HepG2 (cell line): ENCODE data around the gene LPXN. TPM values are rescaled to one million over a fixed set of nuclear protein-coding genes. Genes with fewer than 3 reads are reported as not detected.

Experiments used
- ATAC-seq: fragments of 200-7000 bp; cut with Tn5 transposase; 3 replicates; pipeline ENCODE4 v1.9.1; 2020; ENCODE audit warnings: mild to moderate bottlenecking, moderate library complexity
- BruUV-seq: library from RNA; stranded (reverse); fragments of 400-500 nt; replicated peaks from 2 replicates; lab custom pipeline; 2021; lab: Mats Ljungman, UMichigan
- CTCF ChIA-PET: fragments of 300-600 bp; formaldehyde crosslinking; extraction: SDS; loops from one replicate; lab custom pipeline; 2021; ENCODE audit warnings: low total read pairs, inconsistent platforms, low intra/inter-chr PET ratio; lab: Yijun Ruan, JAX
- POLR2A ChIA-PET: fragments of 350-600 bp; sonication (Branson Sonifier 250); formaldehyde crosslinking; loops from one replicate; lab custom pipeline; 2020; ENCODE audit warnings: antibody characterized with exemption, inconsistent platforms; lab: Yijun Ruan, JAX
- DNase-seq: peaks from one replicate; pipeline ENCODE4 v3.0.0-alpha.2; 2015; ENCODE audit warnings: low spot score
- FAIRE-seq: peaks from 3 replicates; lab custom pipeline; 2011; peaks lifted over from hg19 to GRCh38; lab: Jason Lieb, UNC
- H2AFZ ChIP-seq: one replicate; pipeline ENCODE4 v1.6.1; 2011; ENCODE audit warnings: low read length, inconsistent platforms
- H3K27ac ChIP-seq: fragments of 300-600 bp; 3 replicates; pipeline ENCODE4 v1.8.0; 2011; ENCODE audit warnings: mixed run types, mild to moderate bottlenecking, mixed read lengths, low read length, inconsistent platforms; ENCODE audit not compliant: insufficient read depth; ENCODE audit errors: extremely low read length
- H3K27me3 ChIP-seq, 2 experiments: fragments of 200-600 bp in 1 of 2; 2 replicates in 1 of 2; 3 replicates in 1 of 2; pipeline versions ENCODE4 v1.6.0 to v1.8.0; 2011; ENCODE audit warnings: low read length in 2 of 2, mild to moderate bottlenecking in 2 of 2, moderate library complexity in 2 of 2, inconsistent platforms in 1 of 2; ENCODE audit not compliant: insufficient read depth in 2 of 2, control insufficient read depth in 1 of 2
- H3K36me3 ChIP-seq, 2 experiments: fragments of 200-600 bp in 1 of 2; replicated peaks in 1 of 2; 2 replicates in 1 of 2; 3 replicates in 1 of 2; pipeline versions ENCODE4 v1.5.1 to v1.8.0; 2011; ENCODE audit warnings: low read length in 2 of 2, inconsistent platforms in 1 of 2; ENCODE audit not compliant: insufficient read depth in 2 of 2, control insufficient read depth in 1 of 2
- H3K4me1 ChIP-seq: 2 replicates; pipeline ENCODE4 v1.5.1; 2012; ENCODE audit warnings: low read length, inconsistent platforms; ENCODE audit not compliant: insufficient read depth
- H3K4me2 ChIP-seq: 2 replicates; pipeline ENCODE4 v1.6.0; 2011; ENCODE audit warnings: low read depth, low read length, inconsistent platforms
- H3K4me3 ChIP-seq, 3 experiments: fragments of 200-600 bp in 1 of 3; sonication (generic), shearing (Covaris generic) in 1 of 3; replicated peaks in 1 of 3; 2 replicates each; pipeline ENCODE4 v1.5.1; 2011 to 2016; ENCODE audit warnings: low read length in 3 of 3, inconsistent platforms in 2 of 3, low read depth in 2 of 3, mild to moderate bottlenecking in 2 of 3, control low read depth in 1 of 3, mixed read lengths in 1 of 3; ENCODE audit not compliant: insufficient read depth in 1 of 3
- H3K79me2 ChIP-seq: one replicate; pipeline ENCODE4 v1.6.1; 2011; ENCODE audit warnings: low read length, inconsistent platforms; ENCODE audit not compliant: insufficient read depth
- H3K9ac ChIP-seq: 2 replicates; pipeline ENCODE4 v1.6.0; 2011; ENCODE audit warnings: mild to moderate bottlenecking, low read depth, low read length, inconsistent platforms; ENCODE audit not compliant: insufficient read depth
- H3K9me3 ChIP-seq: 2 replicates; pipeline ENCODE4 v1.5.1; 2012; ENCODE audit warnings: mild to moderate bottlenecking, low read length
- H4K20me1 ChIP-seq: 2 replicates; pipeline ENCODE4 v1.6.0; 2011; ENCODE audit warnings: inconsistent platforms, mild to moderate bottlenecking, low read length, moderate library complexity; ENCODE audit not compliant: insufficient read depth
- MAZ ChIP-seq, 2 experiments: sonication (generic) in 1 of 2; formaldehyde crosslinking in 1 of 2; IDR thresholded peaks; 2 replicates each; pipeline versions ENCODE4 v1.5.0 to v1.6.1; 2012 to 2020; ENCODE audit warnings: low read depth in 2 of 2, mild to moderate bottlenecking in 2 of 2, borderline replicate concordance in 1 of 2, improper control_type of control experiment in 1 of 2, low read length in 1 of 2, missing genetic modification reagents in 1 of 2, moderate library complexity in 1 of 2
- NFIC ChIP-seq: IDR thresholded peaks from 2 replicates; pipeline ENCODE4 v1.6.1; 2012; ENCODE audit warnings: mild to moderate bottlenecking, low read length, inconsistent platforms
- PREB ChIP-seq: sonication (generic); formaldehyde crosslinking; IDR thresholded peaks from 2 replicates; pipeline ENCODE4 v1.4.0; 2020; ENCODE audit warnings: missing genetic modification reagents
- SAFB2 ChIP-seq: sonication (generic); formaldehyde crosslinking; IDR thresholded peaks from 2 replicates; pipeline ENCODE4 v1.5.1; 2020; ENCODE audit warnings: missing genetic modification reagents, low read depth, mild to moderate bottlenecking, borderline replicate concordance
- SNAI1 ChIP-seq: sonication (generic); formaldehyde crosslinking; IDR thresholded peaks from 2 replicates; pipeline ENCODE4 v1.5.0; 2020; ENCODE audit warnings: mild to moderate bottlenecking, missing genetic modification reagents, borderline replicate concordance
- THAP11 ChIP-seq: IDR thresholded peaks from 2 replicates; pipeline ENCODE4 v1.6.1; 2016; ENCODE audit warnings: missing biosample characterization, missing genetic modification reagents
- ZBTB7A ChIP-seq: sonication (generic); formaldehyde crosslinking; IDR thresholded peaks from 2 replicates; pipeline ENCODE4 v1.8.0; 2022; ENCODE audit warnings: mild to moderate bottlenecking, missing genetic modification reagents
- ZNF205 ChIP-seq: IDR thresholded peaks from 2 replicates; pipeline ENCODE4 v1.6.1; 2018; ENCODE audit warnings: missing biosample characterization, missing genetic modification reagents
- ZNF546 ChIP-seq: sonication (generic); formaldehyde crosslinking; conservative IDR thresholded peaks from 2 replicates; pipeline ENCODE4 v1.8.1; 2023; ENCODE audit warnings: mild to moderate bottlenecking, missing genetic modification reagents
- ZNF672 ChIP-seq: sonication (generic); formaldehyde crosslinking; IDR thresholded peaks from 2 replicates; pipeline ENCODE4 v1.8.1; 2022; ENCODE audit warnings: missing genetic modification reagents
- ZNF781 ChIP-seq: sonication (generic); formaldehyde crosslinking; IDR thresholded peaks from 2 replicates; pipeline ENCODE4 v1.5.1; 2020; ENCODE audit warnings: borderline replicate concordance, mild to moderate bottlenecking, missing genetic modification reagents; ENCODE audit errors: not compliant biosample characterization
- WGBS: methylation state at CpG from one replicate; pipeline ENCODE4 v1.1.6; 2017; ENCODE audit warnings: low lambda C conversion rate; 5-methylcytosine and 5-hydroxymethylcytosine counted together
- in situ Hi-C: cut with HindIII; loops from 2 replicates; pipeline ENCODE4 v1.10.0; 2017; ENCODE audit warnings: low pct_unique_long_range_greater_than_20kb; ENCODE audit not compliant: extremely low pct_ligation_motif_present
- intact Hi-C: fragments of 100-400 bp; cut with micrococcal nuclease; formaldehyde crosslinking; loops from one replicate; pipeline ENCODE4 v1.10.0; 2022; ENCODE audit not compliant: unreplicated experiment
- polyA plus RNA-seq, 8 experiments: library from polyadenylated mRNA; depleted of rRNA in 3 of 8; stranded (reverse) in 7 of 8; unstranded in 1 of 8; fragments of >200 nt; fragmentation: Illumina TruSeq in 4 of 8; extraction: Trizol in 4 of 8; gene quantifications; 2 replicates each; pipeline versions ENCODE4 v1.2.1 to v1.2.3, GENCODE V29; 2011 to 2016; ENCODE audit warnings: low read depth in 4 of 8, missing spikeins in 1 of 8, mixed read lengths in 1 of 8; ENCODE audit not compliant: insufficient read depth in 1 of 8
- total RNA-seq, 5 experiments: library from RNA; depleted of rRNA; stranded (reverse); fragments of >200 nt; fragmentation: Illumina TruSeq; extraction: Trizol; gene quantifications; 2 replicates each; pipeline ENCODE4 v1.2.3, GENCODE V29; 2016; ENCODE audit warnings: low read depth in 1 of 5
- TF ChIP-seq, protein P1 (sequence below): sonication (generic); formaldehyde crosslinking; IDR thresholded peaks from 2 replicates; pipeline ENCODE4 v1.5.1; 2020; ENCODE audit warnings: mild to moderate bottlenecking, missing genetic modification reagents, borderline replicate concordance

The LPXN gene
- total and polyA plus RNA-seq, 2 of the 13 experiments (the other 11 are each of a cell fraction or from before 2014, with no cell fraction given) = 1.7 to 3.5 TPM

DNA sequence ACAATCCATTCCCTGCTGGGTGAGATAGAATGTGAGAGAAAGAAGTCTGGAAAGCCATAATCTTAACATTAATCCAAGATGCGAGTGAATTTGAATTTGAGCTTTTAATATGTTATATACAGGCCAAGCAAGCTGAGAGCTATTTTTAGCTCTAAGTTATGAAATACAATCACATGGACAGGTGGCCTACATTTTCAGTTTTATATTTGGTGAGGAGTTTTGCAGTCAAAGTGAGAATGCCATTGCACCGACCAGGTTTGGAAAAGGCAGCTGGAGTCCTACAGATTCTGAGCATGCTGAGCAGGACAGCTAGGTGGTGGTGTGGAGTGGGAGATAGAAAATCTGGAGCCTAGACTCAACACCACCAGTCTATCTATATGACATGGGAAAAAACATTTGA lies 79.8 kb downstream of the LPXN start:
- no peaks in the 10 kb centered on the region for H4K20me1 ChIP-seq
- intact Hi-C loops = no loop called here
- TF ChIP-seq NFIC (no peak), SAFB2 (CRISPR knock-in tag) (no peak), ZNF205 (CRISPR knock-in tag) (no peak), SNAI1 (CRISPR knock-in tag) (no peak)
- no peak overlapping the region for H3K4me2 ChIP-seq
- no peaks in the 10 kb centered on the region for H3K9me3 ChIP-seq
- no peak overlapping the region for H3K9ac ChIP-seq
- H3K27me3 ChIP-seq = peaks cover 0 to 7% of the 10 kb centered on the region in 2 experiments; a peak in 2 of 5 replicates
- no peak for FAIRE-seq
- no peak for DNase-seq
- no TSS peak for BruUV-seq
- CTCF ChIA-PET = no interaction called here
- in situ Hi-C loops = loop anchor here (25.0 kb wide), 1 partner anchor 334 kb away; no protein-coding TSS in a partner anchor
- POLR2A ChIA-PET = no interaction called here
- H3K36me3 ChIP-seq = no peaks in the 10 kb centered on the region
- H3K4me3 ChIP-seq = no peak overlapping the region
- 2% methylated on average over 2 of the region's 2 CpGs for WGBS
- no peak for ATAC-seq
- H3K79me2 ChIP-seq = no peaks in the 10 kb centered on the region
- no peaks in the 10 kb centered on the region for H3K4me1 ChIP-seq
- no peak overlapping the region for H2AFZ ChIP-seq
- no peak overlapping the region for H3K27ac ChIP-seq

GRCh38 chr11:58494101-58494500 lies 81.6 kb downstream of the LPXN start:
- Histone ChIP-seq H3K4me3 (no peak overlapping the region), H3K9me3 (no peaks in the 10 kb centered on the region), H3K27me3 (no peaks in the 10 kb centered on the region), H3K79me2 (no peaks in the 10 kb centered on the region), H3K4me2 (no peak overlapping the region), H3K4me1 (no peaks in the 10 kb centered on the region), H2AFZ (no peak overlapping the region), H4K20me1 (no peaks in the 10 kb centered on the region), H3K27ac (no peak overlapping the region), H3K36me3 (no peaks in the 10 kb centered on the region), H3K9ac (no peak overlapping the region)
- intact Hi-C loops (no loop called here), in situ Hi-C loops (loop anchor here (25.0 kb wide), 1 partner anchor 332 kb away; no protein-coding TSS in a partner anchor)
- ATAC-seq = no peak
- DNase-seq = no peak
- FAIRE-seq = no peak
- no TSS peak for BruUV-seq
- ChIA-PET POLR2A (no interaction called here), CTCF (no interaction called here)
- TF ChIP-seq, protein P1, sequence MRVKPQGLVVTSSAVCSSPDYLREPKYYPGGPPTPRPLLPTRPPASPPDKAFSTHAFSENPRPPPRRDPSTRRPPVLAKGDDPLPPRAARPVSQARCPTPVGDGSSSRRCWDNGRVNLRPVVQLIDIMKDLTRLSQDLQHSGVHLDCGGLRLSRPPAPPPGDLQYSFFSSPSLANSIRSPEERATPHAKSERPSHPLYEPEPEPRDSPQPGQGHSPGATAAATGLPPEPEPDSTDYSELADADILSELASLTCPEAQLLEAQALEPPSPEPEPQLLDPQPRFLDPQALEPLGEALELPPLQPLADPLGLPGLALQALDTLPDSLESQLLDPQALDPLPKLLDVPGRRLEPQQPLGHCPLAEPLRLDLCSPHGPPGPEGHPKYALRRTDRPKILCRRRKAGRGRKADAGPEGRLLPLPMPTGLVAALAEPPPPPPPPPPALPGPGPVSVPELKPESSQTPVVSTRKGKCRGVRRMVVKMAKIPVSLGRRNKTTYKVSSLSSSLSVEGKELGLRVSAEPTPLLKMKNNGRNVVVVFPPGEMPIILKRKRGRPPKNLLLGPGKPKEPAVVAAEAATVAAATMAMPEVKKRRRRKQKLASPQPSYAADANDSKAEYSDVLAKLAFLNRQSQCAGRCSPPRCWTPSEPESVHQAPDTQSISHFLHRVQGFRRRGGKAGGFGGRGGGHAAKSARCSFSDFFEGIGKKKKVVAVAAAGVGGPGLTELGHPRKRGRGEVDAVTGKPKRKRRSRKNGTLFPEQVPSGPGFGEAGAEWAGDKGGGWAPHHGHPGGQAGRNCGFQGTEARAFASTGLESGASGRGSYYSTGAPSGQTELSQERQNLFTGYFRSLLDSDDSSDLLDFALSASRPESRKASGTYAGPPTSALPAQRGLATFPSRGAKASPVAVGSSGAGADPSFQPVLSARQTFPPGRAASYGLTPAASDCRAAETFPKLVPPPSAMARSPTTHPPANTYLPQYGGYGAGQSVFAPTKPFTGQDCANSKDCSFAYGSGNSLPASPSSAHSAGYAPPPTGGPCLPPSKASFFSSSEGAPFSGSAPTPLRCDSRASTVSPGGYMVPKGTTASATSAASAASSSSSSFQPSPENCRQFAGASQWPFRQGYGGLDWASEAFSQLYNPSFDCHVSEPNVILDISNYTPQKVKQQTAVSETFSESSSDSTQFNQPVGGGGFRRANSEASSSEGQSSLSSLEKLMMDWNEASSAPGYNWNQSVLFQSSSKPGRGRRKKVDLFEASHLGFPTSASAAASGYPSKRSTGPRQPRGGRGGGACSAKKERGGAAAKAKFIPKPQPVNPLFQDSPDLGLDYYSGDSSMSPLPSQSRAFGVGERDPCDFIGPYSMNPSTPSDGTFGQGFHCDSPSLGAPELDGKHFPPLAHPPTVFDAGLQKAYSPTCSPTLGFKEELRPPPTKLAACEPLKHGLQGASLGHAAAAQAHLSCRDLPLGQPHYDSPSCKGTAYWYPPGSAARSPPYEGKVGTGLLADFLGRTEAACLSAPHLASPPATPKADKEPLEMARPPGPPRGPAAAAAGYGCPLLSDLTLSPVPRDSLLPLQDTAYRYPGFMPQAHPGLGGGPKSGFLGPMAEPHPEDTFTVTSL (CRISPR knock-in tag) = no peak
- TF ChIP-seq ZNF672 (no peak), PREB (CRISPR knock-in tag) (no peak), ZBTB7A (no peak), MAZ (IDR thresholded peaks at IDR 0.05; ENCODE audit: borderline replicate concordance, low read depth, low read length) (no peak), MAZ (CRISPR knock-in tag; IDR thresholded peaks at IDR 0.05; ENCODE audit: low read depth) (no peak), ZNF546 (CRISPR knock-in tag) (no peak), ZNF781 (CRISPR knock-in tag) (no peak), THAP11 (CRISPR knock-in tag) (no peak)
